IMR-90 (cell line): ENCODE measurements around the gene ADAMTSL5. TPM values are rescaled to one million over a fixed set of nuclear protein-coding genes. Genes with fewer than 3 reads are reported as not detected.

Experiments used
- ATAC-seq: fragments of 200-7000 bp; cut with Tn5 transposase; 2 replicates; pipeline ENCODE4 v1.9.1; 2020; ENCODE audit warnings: low read depth, mild to moderate bottlenecking, moderate library complexity
- BruUV-seq: library from RNA; stranded (reverse); fragments of 400-500 nt; replicated peaks from 2 replicates; lab custom pipeline; 2021; lab: Mats Ljungman, UMichigan
- CTCF ChIA-PET: fragments of 300-600 bp; formaldehyde crosslinking; extraction: SDS; loops from one replicate; lab custom pipeline; 2021; ENCODE audit warnings: antibody characterized with exemption; lab: Yijun Ruan, JAX
- POLR2A ChIA-PET: fragments of 300-600 bp; sonication (Branson Sonifier 250); formaldehyde crosslinking; loops from one replicate; lab custom pipeline; 2022; ENCODE audit warnings: antibody characterized with exemption; ENCODE audit not compliant: unreplicated experiment; lab: Charles Lee
- DNase-seq: peaks from one replicate; pipeline ENCODE4 v3.0.0; 2013
- H2AFZ ChIP-seq: replicated peaks from 2 replicates; pipeline ENCODE3; 2013; ENCODE audit warnings: low read length, mild to moderate bottlenecking; ENCODE audit not compliant: poor library complexity
- H2AK5ac ChIP-seq: 2 replicates; pipeline ENCODE4 v1.6.1; 2013; ENCODE audit warnings: low read depth, low read length, inconsistent platforms
- H2AK9ac ChIP-seq: replicated peaks from 2 replicates; pipeline ENCODE3; 2013; ENCODE audit warnings: mild to moderate bottlenecking, low read depth, low read length, moderate library complexity; ENCODE audit not compliant: poor library complexity
- H2BK120ac ChIP-seq: 2 replicates; pipeline ENCODE4 v1.6.1; 2013; ENCODE audit warnings: low read depth, low read length, inconsistent platforms
- H2BK15ac ChIP-seq: 3 replicates; pipeline ENCODE4 v1.6.1; 2013; ENCODE audit warnings: low read depth, low read length, inconsistent platforms
- H2BK20ac ChIP-seq: 2 replicates; pipeline ENCODE4 v1.6.1; 2013; ENCODE audit warnings: low read depth, mild to moderate bottlenecking, inconsistent platforms, low read length, moderate library complexity
- H2BK5ac ChIP-seq: 2 replicates; pipeline ENCODE4 v1.6.1; 2013; ENCODE audit warnings: mild to moderate bottlenecking, low read depth, low read length, inconsistent platforms; ENCODE audit not compliant: poor library complexity, severe bottlenecking
- H3K14ac ChIP-seq: replicated peaks from 2 replicates; pipeline ENCODE4 v1.6.1; 2013; ENCODE audit warnings: low read depth, low read length, inconsistent platforms
- H3K18ac ChIP-seq: 2 replicates; pipeline ENCODE4 v1.6.1; 2013; ENCODE audit warnings: low read depth, low read length, control low read depth
- H3K23ac ChIP-seq: 2 replicates; pipeline ENCODE4 v1.6.1; 2013; ENCODE audit warnings: low read depth, low read length, inconsistent platforms
- H3K27ac ChIP-seq: 2 replicates; pipeline ENCODE4 v1.5.1; 2013; ENCODE audit warnings: mild to moderate bottlenecking, control low read depth, low read length; ENCODE audit not compliant: insufficient read depth
- H3K27me3 ChIP-seq: 2 replicates; pipeline ENCODE4 v1.6.1; 2013; ENCODE audit warnings: low read length; ENCODE audit not compliant: control insufficient read depth, insufficient read depth
- H3K36me3 ChIP-seq: 2 replicates; pipeline ENCODE4 v1.6.1; 2013; ENCODE audit warnings: low read length, mixed read lengths; ENCODE audit not compliant: control insufficient read depth, insufficient read depth
- H3K4ac ChIP-seq: 2 replicates; pipeline ENCODE4 v1.6.1; 2013; ENCODE audit warnings: low read depth, low read length, inconsistent platforms
- H3K4me1 ChIP-seq: 2 replicates; pipeline ENCODE4 v1.6.1; 2013; ENCODE audit warnings: low read length, mixed read lengths; ENCODE audit not compliant: control insufficient read depth, insufficient read depth
- H3K4me2 ChIP-seq: 2 replicates; pipeline ENCODE4 v1.6.1; 2013; ENCODE audit warnings: low read depth, mild to moderate bottlenecking, control low read depth, low read length, moderate library complexity
- H3K4me3 ChIP-seq: 2 replicates; pipeline ENCODE4 v1.5.1; 2013; ENCODE audit warnings: low read depth, mild to moderate bottlenecking, control low read depth, low read length, moderate library complexity; ENCODE audit not compliant: insufficient read depth
- H3K56ac ChIP-seq: 2 replicates; pipeline ENCODE4 v1.6.1; 2013; ENCODE audit warnings: low read length, inconsistent platforms; ENCODE audit not compliant: insufficient read depth; ENCODE audit errors: extremely low read depth
- H3K79me1 ChIP-seq, 2 experiments: 2 replicates each; pipeline ENCODE4 v1.6.1; 2013; ENCODE audit warnings: low read length in 2 of 2, inconsistent platforms in 1 of 2, low read depth in 1 of 2
- H3K9ac ChIP-seq: 2 replicates; pipeline ENCODE4 v1.6.1; 2013; ENCODE audit warnings: low read depth, low read length, control low read depth
- H3K9me1 ChIP-seq: 2 replicates; pipeline ENCODE4 v1.6.1; 2013; ENCODE audit warnings: low read length, inconsistent platforms; ENCODE audit not compliant: insufficient read depth
- H3K9me3 ChIP-seq: 2 replicates; pipeline ENCODE4 v1.6.1; 2013; ENCODE audit warnings: low read length; ENCODE audit not compliant: control insufficient read depth, insufficient read depth
- H4K20me1 ChIP-seq: 2 replicates; pipeline ENCODE4 v1.6.1; 2013; ENCODE audit warnings: low read length, inconsistent platforms; ENCODE audit not compliant: insufficient read depth
- H4K5ac ChIP-seq: 2 replicates; pipeline ENCODE4 v1.6.1; 2013; ENCODE audit warnings: mild to moderate bottlenecking, low read depth, low read length, control low read depth
- H4K8ac ChIP-seq, 2 experiments: 2 replicates each; pipeline ENCODE4 v1.6.1; 2013; ENCODE audit warnings: low read depth in 2 of 2, low read length in 2 of 2, control low read depth in 1 of 2, inconsistent platforms in 1 of 2
- H4K91ac ChIP-seq: 2 replicates; pipeline ENCODE4 v1.6.1; 2013; ENCODE audit warnings: low read depth, low read length, inconsistent platforms; ENCODE audit not compliant: insufficient read depth
- CHD1 ChIP-seq: IDR thresholded peaks from 2 replicates; pipeline ENCODE4 v1.6.1; 2012; ENCODE audit warnings: low read depth, low read length, improper control_type of control experiment
- NFE2L2 ChIP-seq: fragments of 150-350 bp; IDR thresholded peaks from 2 replicates; pipeline ENCODE4 v1.6.1; 2016; ENCODE audit warnings: low read depth, mild to moderate bottlenecking, low read length
- RAD21 ChIP-seq: IDR thresholded peaks from 2 replicates; pipeline ENCODE4 v1.6.1; 2012; ENCODE audit warnings: low read length, improper control_type of control experiment
- WGBS, 2 experiments: methylation state at CpG; one replicate each; pipeline versions ENCODE4 v1.1.5 to v1.1.7; 2013; ENCODE audit warnings: missing lambda C conversion rate in 2 of 2; ENCODE audit not compliant: insufficient read length in 1 of 2; ENCODE audit errors: extremely low coverage in 2 of 2; 5-methylcytosine and 5-hydroxymethylcytosine counted together
- dilution Hi-C: fragments of 300-500 bp; cut with HindIII; formaldehyde crosslinking; loops from one replicate; pipeline ENCODE4 v1.14.3; 2018; ENCODE audit warnings: low sequenced_read_pairs; ENCODE audit not compliant: unreplicated experiment
- in situ Hi-C: fragments of 300-500 bp; cut with MboI; formaldehyde crosslinking; loops from 3 replicates; pipeline ENCODE4 v1.14.3; 2019; ENCODE audit warnings: low sequenced_read_pairs, inconsistent platforms, mixed read lengths
- intact Hi-C: fragments of 100-400 bp; cut with micrococcal nuclease; formaldehyde crosslinking; loops from 2 replicates; pipeline ENCODE4 v1.10.0; 2022
- polyA plus RNA-seq, 3 experiments: library from polyadenylated mRNA; depleted of rRNA; stranded (reverse); fragments of >200 nt; gene quantifications; 2 replicates each; pipeline ENCODE4 v1.2.3, GENCODE V29; 2012; ENCODE audit warnings: low replicate concordance in 1 of 3
- total RNA-seq: library from RNA; depleted of rRNA; stranded (reverse); fragments of >200 nt; gene quantifications from 2 replicates; pipeline ENCODE4 v1.2.3, GENCODE V29; 2012
- TF ChIP-seq, protein P1 (sequence below): fragments of 150-350 bp; IDR thresholded peaks from 2 replicates; pipeline ENCODE4 v1.6.1; 2017; ENCODE audit warnings: mild to moderate bottlenecking, antibody characterized with exemption, low read length, low read depth

Gene ADAMTSL5
- total and polyA plus RNA-seq, 2 of the 4 experiments (the other 2 are of a cell fraction): 0.90 to 10.8 TPM

DNA sequence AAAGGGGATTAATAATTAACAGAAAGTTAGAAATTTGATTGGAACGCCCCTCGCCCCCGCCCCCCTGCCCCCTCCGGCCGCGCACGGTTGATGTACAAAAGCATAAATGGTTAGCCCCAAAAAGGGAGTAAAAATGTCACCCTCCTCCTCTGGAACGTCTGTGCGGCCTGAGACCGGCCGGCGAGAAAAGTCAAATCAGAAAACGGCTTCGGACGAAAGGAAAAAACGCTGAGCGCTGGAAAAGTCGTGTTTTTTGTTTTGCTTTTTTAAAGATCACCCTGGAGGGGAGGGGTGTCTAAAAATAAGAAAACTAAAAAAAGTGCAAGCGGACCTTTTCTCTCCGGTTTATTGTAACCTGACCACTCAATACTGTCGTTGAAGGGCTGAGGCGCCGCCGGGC, 42.1 kb upstream of the ADAMTSL5 start (continued):
- TF ChIP-seq, protein P1, sequence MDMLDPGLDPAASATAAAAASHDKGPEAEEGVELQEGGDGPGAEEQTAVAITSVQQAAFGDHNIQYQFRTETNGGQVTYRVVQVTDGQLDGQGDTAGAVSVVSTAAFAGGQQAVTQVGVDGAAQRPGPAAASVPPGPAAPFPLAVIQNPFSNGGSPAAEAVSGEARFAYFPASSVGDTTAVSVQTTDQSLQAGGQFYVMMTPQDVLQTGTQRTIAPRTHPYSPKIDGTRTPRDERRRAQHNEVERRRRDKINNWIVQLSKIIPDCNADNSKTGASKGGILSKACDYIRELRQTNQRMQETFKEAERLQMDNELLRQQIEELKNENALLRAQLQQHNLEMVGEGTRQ: no peak
- no peak for TF ChIP-seq RAD21
- no peak for TF ChIP-seq NFE2L2

DNA sequence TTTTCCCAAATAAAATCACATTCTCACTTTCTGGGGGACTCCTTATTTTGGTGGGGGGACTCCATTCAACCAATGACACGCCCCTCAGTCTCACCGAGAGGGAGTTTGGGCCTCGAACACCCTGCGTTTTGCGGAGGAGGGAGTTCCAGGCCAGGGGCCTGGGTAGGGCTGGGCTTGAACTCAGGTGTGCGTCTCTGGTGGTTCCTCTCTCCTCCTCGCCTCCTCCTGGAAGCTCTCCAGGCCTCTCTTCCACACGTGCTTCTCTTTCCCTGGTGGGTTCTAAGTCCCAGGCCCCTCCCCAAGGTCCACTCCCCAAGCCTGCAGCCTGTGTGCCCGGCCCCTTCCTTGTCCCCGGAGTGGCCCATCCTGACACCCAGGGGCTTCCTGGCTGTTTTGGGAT, 40.6 kb upstream of the ADAMTSL5 start:
- Histone ChIP-seq H3K4me3 (no peak overlapping the region), H4K20me1 (peaks cover 18% of the 10 kb centered on the region), H2BK20ac (no peak overlapping the region), H3K56ac (no peak overlapping the region), H3K27me3 (no peaks in the 10 kb centered on the region), H3K79me1 (peaks cover 4 to 18% of the 10 kb centered on the region in 2 experiments; a peak in 2 of 4 replicates), H2BK15ac (no peak overlapping the region), H3K4me1 (no peaks in the 10 kb centered on the region), H3K36me3 (peaks cover 22% of the 10 kb centered on the region), H3K18ac (no peak overlapping the region), H3K9me3 (no peaks in the 10 kb centered on the region), H3K27ac (no peak overlapping the region), H2BK120ac (no peak overlapping the region), H3K14ac (no peak overlapping the region), H2AFZ (no peak overlapping the region), H2AK5ac (no peak overlapping the region), H4K91ac (no peak overlapping the region), H4K5ac (no peak overlapping the region), H3K4me2 (no peak overlapping the region), H4K8ac (no peak overlapping the region), H2AK9ac (no peak overlapping the region), H3K9ac (no peak overlapping the region), H2BK5ac (no peak overlapping the region), H3K4ac (no peak overlapping the region), H3K9me1 (peaks cover 3% of the 10 kb centered on the region; the same call in 1 of the 2 replicates), H3K23ac (no peak overlapping the region)
- DNase-seq (no peak), ATAC-seq (no peak)
- BruUV-seq: no TSS peak
- ChIA-PET CTCF (no interaction called here), POLR2A (no interaction called here)
- intact Hi-C loops (no loop called here), dilution Hi-C loops (no loop called here), in situ Hi-C loops (no loop called here)
- WGBS, 2 experiments: 100% methylated on average over 3 of the region's 10 CpGs; no CpG with 5 or more reads in 1 of the 2 experiments
- TF ChIP-seq CHD1: no peak
